Diencephalon (tissue), 1 donor: ENCODE measurements around the gene OR13C8. TPM values are rescaled to one million over a fixed set of nuclear protein-coding genes. Genes with fewer than 3 reads are reported as not detected.

Experiments used
- total RNA-seq: library from RNA; depleted of rRNA; stranded (reverse); fragments of >200 nt; gene quantifications from one replicate; pipeline ENCODE4 v1.2.3, GENCODE V29; 2014

The OR13C8 gene
- total RNA-seq = not detected

GRCh38 chr9:104568868-104569267 lies at the start of gene OR13C8:
OR13C8 (plus strand) TSS chr9:104569168; CDS start chr9:104569168, 0 bp downstream.

GRCh38 chr9:104527109-104527508 lies 41.9 kb upstream of the OR13C8 start, which contains the start of gene OR13C4:
OR13C4 (minus strand) TSS chr9:104527209; CDS start chr9:104527209, 0 bp downstream.

GRCh38 chr9:104536756-104537155 lies 32.2 kb upstream of the OR13C8 start, which contains the start of gene OR13C3:
OR13C3 (minus strand) TSS chr9:104536856; CDS start chr9:104536723, 133 bp downstream.

GRCh38 chr9:104599313-104599712 lies 30.3 kb downstream of the OR13C8 start, which contains the start of gene OR13C5:
OR13C5 (minus strand) TSS chr9:104599413; CDS start chr9:104599413, 0 bp downstream.

GRCh38 chr9:104605527-104605926 lies 36.6 kb downstream of the OR13C8 start, which contains the start of gene OR13C2:
OR13C2 (minus strand) TSS chr9:104605627; CDS start chr9:104605627, 0 bp downstream.

GRCh38 chr9:104618104-104618503 lies 49.1 kb downstream of the OR13C8 start, which contains the start of gene OR13C9:
OR13C9 (minus strand) TSS chr9:104618204; CDS start chr9:104618204, 0 bp downstream.

Other genes with a start within 250 kb of the OR13C8 start
- gene OR13F1, start 64.9 kb upstream of the OR13C8 start, total RNA-seq = not detected
- gene OR13C4, start 42.0 kb upstream of the OR13C8 start, total RNA-seq = not detected
- 0.46 TPM for gene OR13C3, start 32.3 kb upstream of the OR13C8 start, total RNA-seq
- gene OR13C5, start 30.2 kb downstream of the OR13C8 start, total RNA-seq = not detected
- 0.92 TPM for gene OR13C2, start 36.5 kb downstream of the OR13C8 start, total RNA-seq
- gene OR13C9, start 49.0 kb downstream of the OR13C8 start, total RNA-seq = 0.46 TPM
- gene OR13D1, start 125.3 kb downstream of the OR13C8 start, total RNA-seq = not detected
- 88.1 TPM for gene NIPSNAP3A, start 178.5 kb downstream of the OR13C8 start, total RNA-seq
- gene NIPSNAP3B, start 195.0 kb downstream of the OR13C8 start, total RNA-seq = 12.2 TPM